ENCODE measurements around the gene RBM19.

Gene RBM19

GRCh38 chr12:113868365-113868764 lies 97.8 kb downstream of the RBM19 start:
- TF ChIP-seq ZNF384 (IDR thresholded peaks at IDR 0.05) (no peak), FOXM1 (IDR thresholded peaks at IDR 0.05; ENCODE audit: borderline replicate concordance) (no peak), CTBP1 (IDR thresholded peaks at IDR 0.05; ENCODE audit: borderline replicate concordance) (no peak), FOXK2 (IDR thresholded peaks at IDR 0.05) (no peak)
- ChIA-PET POLR2A (no interaction called here), CTCF (interaction anchor here (0.6 to 1.3 kb wide), 2 partner anchors 43 to 95 kb away, joined by 3 read pairs; no protein-coding TSS in a partner anchor)
- DNase-seq (ENCODE audit: extremely low spot score), result no peak

- CTCF ChIA-PET, result interaction anchor here (1.3 kb wide), 1 partner anchor 42 kb away, joined by 3 read pairs; no protein-coding TSS in a partner anchor
- TF ChIP-seq SUZ12 (IDR thresholded peaks at IDR 0.05) (no peak), FOXM1 (IDR thresholded peaks at IDR 0.05; ENCODE audit: borderline replicate concordance) (no peak), ARNT (IDR thresholded peaks at IDR 0.05) (no peak), L3MBTL2 (conservative IDR thresholded peaks at IDR 0.05) (no peak)
- peak; percentile 58 for DNase-seq (ENCODE audit: extremely low spot score)
- POLR2A ChIA-PET, result no interaction called here
Measured at GRCh38 chr12:113867258-113867657, 98.9 kb downstream of the RBM19 start.

- ChIA-PET POLR2A (no interaction called here), CTCF (no interaction called here)
- no peak for DNase-seq (ENCODE audit: extremely low spot score)
- TF ChIP-seq CTBP1 (IDR thresholded peaks at IDR 0.05; ENCODE audit: borderline replicate concordance) (no peak), LEF1 (IDR thresholded peaks at IDR 0.05; ENCODE audit: borderline replicate concordance) (no peak), BHLHE40 (IDR thresholded peaks at IDR 0.05; ENCODE audit: borderline replicate concordance) (no peak), ARNT (IDR thresholded peaks at IDR 0.05) (no peak), TARDBP (IDR thresholded peaks at IDR 0.05) (no peak), FOXK2 (IDR thresholded peaks at IDR 0.05) (no peak), L3MBTL2 (conservative IDR thresholded peaks at IDR 0.05) (no peak), FOXA1 (IDR thresholded peaks at IDR 0.05) (no peak), NFRKB (IDR thresholded peaks at IDR 0.05) (no peak), SP1 (IDR thresholded peaks at IDR 0.05) (no peak), HDGF (IDR thresholded peaks at IDR 0.05; ENCODE audit: borderline replicate concordance) (no peak), PKNOX1 (IDR thresholded peaks at IDR 0.05) (no peak), ELF4 (IDR thresholded peaks at IDR 0.05) (no peak), FOXM1 (IDR thresholded peaks at IDR 0.05; ENCODE audit: borderline replicate concordance) (no peak), ZNF384 (IDR thresholded peaks at IDR 0.05) (no peak)
Measured at GRCh38 chr12:113866496-113866895, 99.6 kb downstream of the RBM19 start.

GRCh38 chr12:113863455-113863845 lies 102.7 kb downstream of the RBM19 start:
- no peak for TF ChIP-seq SUZ12 (IDR thresholded peaks at IDR 0.05)
- TF ChIP-seq NFRKB (IDR thresholded peaks at IDR 0.05), result no peak
- no peak for TF ChIP-seq ELF4 (IDR thresholded peaks at IDR 0.05)
- TF ChIP-seq BHLHE40 (IDR thresholded peaks at IDR 0.05; ENCODE audit: borderline replicate concordance), result no peak
- no peak for TF ChIP-seq ARNT (IDR thresholded peaks at IDR 0.05)
- no peak for TF ChIP-seq HDGF (IDR thresholded peaks at IDR 0.05; ENCODE audit: borderline replicate concordance)
- no peak for TF ChIP-seq FOXK2 (IDR thresholded peaks at IDR 0.05)
- TF ChIP-seq SP1 (IDR thresholded peaks at IDR 0.05), result no peak
- no peak for TF ChIP-seq LEF1 (IDR thresholded peaks at IDR 0.05; ENCODE audit: borderline replicate concordance)
- no peak for TF ChIP-seq CTBP1 (IDR thresholded peaks at IDR 0.05; ENCODE audit: borderline replicate concordance)
- TF ChIP-seq PKNOX1 (IDR thresholded peaks at IDR 0.05), result no peak
- no peak for TF ChIP-seq FOXA1 (IDR thresholded peaks at IDR 0.05)
- TF ChIP-seq L3MBTL2 (conservative IDR thresholded peaks at IDR 0.05), result no peak
- TF ChIP-seq TARDBP (IDR thresholded peaks at IDR 0.05), result no peak
- TF ChIP-seq FOXM1 (IDR thresholded peaks at IDR 0.05; ENCODE audit: borderline replicate concordance), result no peak
- no peak for TF ChIP-seq ZNF384 (IDR thresholded peaks at IDR 0.05)
- ChIA-PET POLR2A (no interaction called here), CTCF (no interaction called here)
- DNase-seq (ENCODE audit: extremely low spot score), result no peak

- POLR2A ChIA-PET, result interaction anchor here (0.6 kb wide), 1 partner anchor 219 kb away, joined by 3 read pairs; no protein-coding TSS in a partner anchor
- CTCF ChIA-PET, result no interaction called here
- DNase-seq (ENCODE audit: extremely low spot score), result no peak
- TF ChIP-seq L3MBTL2 (conservative IDR thresholded peaks at IDR 0.05) (no peak), TARDBP (IDR thresholded peaks at IDR 0.05) (no peak), ZNF384 (IDR thresholded peaks at IDR 0.05) (no peak), BHLHE40 (IDR thresholded peaks at IDR 0.05; ENCODE audit: borderline replicate concordance) (no peak), NFRKB (IDR thresholded peaks at IDR 0.05) (no peak), SUZ12 (IDR thresholded peaks at IDR 0.05) (no peak), SP1 (IDR thresholded peaks at IDR 0.05) (no peak), ARNT (IDR thresholded peaks at IDR 0.05) (no peak), PKNOX1 (IDR thresholded peaks at IDR 0.05) (no peak), LEF1 (IDR thresholded peaks at IDR 0.05; ENCODE audit: borderline replicate concordance) (no peak), FOXK2 (IDR thresholded peaks at IDR 0.05) (no peak), ELF4 (IDR thresholded peaks at IDR 0.05) (no peak), FOXA1 (IDR thresholded peaks at IDR 0.05) (no peak), HDGF (IDR thresholded peaks at IDR 0.05; ENCODE audit: borderline replicate concordance) (no peak)
Measured at GRCh38 chr12:113862590-113863454, 103.3 kb downstream of the RBM19 start.
